Measurements from ENCODE around the gene COQ8A. TPM values are rescaled to one million over a fixed set of nuclear protein-coding genes. Genes with fewer than 3 reads are reported as not detected.

Gene COQ8A
- total and polyA plus RNA-seq, 8 donors: 26.4 to 384 (median 65.2) TPM

DNA sequence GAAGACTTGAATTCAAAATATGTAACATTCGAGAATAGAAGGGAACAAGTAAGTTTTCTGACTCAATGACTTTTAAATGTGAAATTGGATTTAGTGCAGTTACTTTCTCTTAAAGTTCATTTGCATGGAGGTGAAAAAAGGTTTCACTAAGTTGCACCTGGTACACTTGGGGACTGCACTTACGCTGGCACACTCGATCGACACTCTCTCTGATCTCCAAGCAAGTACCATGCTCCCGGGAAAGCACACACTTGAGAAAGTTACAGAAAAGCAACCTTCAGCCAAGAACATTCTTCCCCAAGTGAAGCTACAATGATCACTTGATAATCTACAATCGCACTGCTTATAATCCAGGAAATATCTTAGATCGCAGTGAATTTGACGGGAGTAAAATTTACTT, 63.1 kb downstream of the COQ8A start:
- no peaks in the 10 kb centered on the region for H3K27me3 ChIP-seq
- no peaks in the 10 kb centered on the region for H3K9me3 ChIP-seq
- WGBS, 5 donors: 93 to 98% (median 95%) methylated on average over 8 of the region's 8 CpGs
- H3K4me3 ChIP-seq: no peak overlapping the region
- H3K27ac ChIP-seq: no peak overlapping the region
- TF ChIP-seq POLR2AphosphoS5 (IDR thresholded peaks at IDR 0.05): no peak
- TF ChIP-seq, protein P1, sequence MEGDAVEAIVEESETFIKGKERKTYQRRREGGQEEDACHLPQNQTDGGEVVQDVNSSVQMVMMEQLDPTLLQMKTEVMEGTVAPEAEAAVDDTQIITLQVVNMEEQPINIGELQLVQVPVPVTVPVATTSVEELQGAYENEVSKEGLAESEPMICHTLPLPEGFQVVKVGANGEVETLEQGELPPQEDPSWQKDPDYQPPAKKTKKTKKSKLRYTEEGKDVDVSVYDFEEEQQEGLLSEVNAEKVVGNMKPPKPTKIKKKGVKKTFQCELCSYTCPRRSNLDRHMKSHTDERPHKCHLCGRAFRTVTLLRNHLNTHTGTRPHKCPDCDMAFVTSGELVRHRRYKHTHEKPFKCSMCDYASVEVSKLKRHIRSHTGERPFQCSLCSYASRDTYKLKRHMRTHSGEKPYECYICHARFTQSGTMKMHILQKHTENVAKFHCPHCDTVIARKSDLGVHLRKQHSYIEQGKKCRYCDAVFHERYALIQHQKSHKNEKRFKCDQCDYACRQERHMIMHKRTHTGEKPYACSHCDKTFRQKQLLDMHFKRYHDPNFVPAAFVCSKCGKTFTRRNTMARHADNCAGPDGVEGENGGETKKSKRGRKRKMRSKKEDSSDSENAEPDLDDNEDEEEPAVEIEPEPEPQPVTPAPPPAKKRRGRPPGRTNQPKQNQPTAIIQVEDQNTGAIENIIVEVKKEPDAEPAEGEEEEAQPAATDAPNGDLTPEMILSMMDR (IDR thresholded peaks at IDR 0.05): no peak
- no peak for TF ChIP-seq EP300 (IDR thresholded peaks at IDR 0.05)
- TF ChIP-seq POLR2A (IDR thresholded peaks at IDR 0.05): no peak
- H3K4me1 ChIP-seq: no peaks in the 10 kb centered on the region
- intact Hi-C loops (cut with DNase I; ENCODE audit: low total_unique reads): no loop called here
- H3K36me3 ChIP-seq: peaks cover 9 to 44% (median 42%) of the 10 kb centered on the region in 4 donors
- no peak for DNase-seq

DNA sequence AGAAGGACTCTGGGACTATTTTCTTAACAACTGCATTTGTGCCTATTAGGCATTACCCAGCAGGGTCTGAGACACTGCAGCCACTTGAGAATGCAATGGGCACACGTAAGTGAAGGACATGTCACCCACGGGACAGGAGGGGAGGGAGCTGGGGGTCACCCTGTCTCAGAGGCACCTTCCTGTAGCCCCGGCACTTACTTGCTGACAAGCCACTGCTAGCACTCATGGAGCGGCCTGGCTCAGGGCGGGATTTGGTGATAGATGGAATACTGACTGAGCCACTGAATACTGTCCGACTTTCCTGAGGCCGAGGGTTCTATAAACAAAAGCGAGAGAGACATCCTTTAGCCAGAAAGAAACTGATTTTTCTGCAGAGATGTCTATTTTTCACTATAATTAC, 64.7 kb downstream of the COQ8A start:
- TF ChIP-seq, protein P1 (IDR thresholded peaks at IDR 0.05): no peak
- no peak for TF ChIP-seq POLR2AphosphoS5 (IDR thresholded peaks at IDR 0.05)
- no peak for TF ChIP-seq EP300 (IDR thresholded peaks at IDR 0.05)
- no peak for TF ChIP-seq POLR2A (IDR thresholded peaks at IDR 0.05)
- H3K4me3 ChIP-seq: no peak overlapping the region
- H3K36me3 ChIP-seq: peaks cover 9 to 44% (median 42%) of the 10 kb centered on the region in 4 donors
- WGBS, 5 donors: 89 to 95% (median 91%) methylated on average over 8 of the region's 8 CpGs
- no peak for DNase-seq
- H3K4me1 ChIP-seq: no peaks in the 10 kb centered on the region
- no peaks in the 10 kb centered on the region for H3K9me3 ChIP-seq
- H3K27ac ChIP-seq: no peak overlapping the region
- H3K27me3 ChIP-seq: no peaks in the 10 kb centered on the region
- intact Hi-C loops (cut with DNase I; ENCODE audit: low total_unique reads): no loop called here

DNA sequence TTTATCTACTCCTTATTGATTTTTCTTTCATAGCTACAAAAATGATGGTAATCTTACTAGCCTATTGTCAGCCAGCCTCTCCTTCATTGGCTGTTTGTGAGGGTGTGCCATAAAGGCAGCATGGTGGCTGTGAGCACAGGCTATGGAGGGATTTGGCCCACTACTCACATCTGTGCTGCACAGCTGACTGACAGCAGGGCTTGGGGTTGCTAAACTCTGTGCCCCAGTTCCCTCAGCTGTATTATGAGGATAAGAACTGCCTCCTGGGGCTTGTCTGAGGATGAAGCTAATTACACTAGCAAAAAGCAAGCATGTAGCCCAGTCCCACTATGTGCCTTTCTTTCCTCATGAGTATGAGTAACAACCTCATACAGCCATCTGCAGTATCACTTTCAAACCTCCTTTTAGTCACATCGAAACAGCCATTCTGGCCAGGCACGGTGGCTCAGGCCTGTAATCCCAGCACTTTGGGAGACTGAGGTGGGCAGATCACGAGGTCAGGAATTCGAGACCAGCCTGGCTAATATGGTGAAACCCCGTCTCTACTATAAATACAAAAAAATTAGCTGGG, 66.2 kb downstream of the COQ8A start:
- H3K4me1 ChIP-seq: no peaks in the 10 kb centered on the region
- TF ChIP-seq, protein P1 (IDR thresholded peaks at IDR 0.05): no peak
- TF ChIP-seq POLR2AphosphoS5 (IDR thresholded peaks at IDR 0.05) (no peak), EP300 (IDR thresholded peaks at IDR 0.05) (no peak), POLR2A (IDR thresholded peaks at IDR 0.05) (no peak)
- DNase-seq: no peak
- H3K36me3 ChIP-seq: peaks cover 9 to 39% (median 36%) of the 10 kb centered on the region in 4 donors
- intact Hi-C loops (cut with DNase I; ENCODE audit: low total_unique reads): no loop called here
- no peaks in the 10 kb centered on the region for H3K27me3 ChIP-seq
- H3K27ac ChIP-seq: no peak overlapping the region
- H3K9me3 ChIP-seq: no peaks in the 10 kb centered on the region
- no peak overlapping the region for H3K4me3 ChIP-seq
- 93 to 96% (median 94%) methylated on average over 5 of the region's 5 CpGs for WGBS, 5 donors

DNA sequence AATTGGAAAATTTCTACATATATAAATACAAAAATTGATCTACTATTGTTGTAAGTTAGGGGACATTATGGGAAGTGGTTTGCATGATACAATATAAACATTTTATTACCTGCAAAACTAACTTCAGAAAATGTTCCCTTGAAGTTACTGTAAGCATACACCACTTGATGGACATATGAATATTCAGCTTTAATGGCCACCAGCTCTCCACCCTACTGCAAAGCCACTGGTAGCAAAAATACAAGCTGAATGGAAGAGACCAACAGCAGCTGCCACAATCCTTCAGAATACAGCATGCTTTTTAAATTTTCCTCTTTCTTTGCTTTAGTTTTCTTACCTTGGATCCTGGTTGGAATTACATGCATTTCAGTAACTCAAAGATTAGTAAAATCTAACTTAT, 69.8 kb downstream of the COQ8A start:
- Histone ChIP-seq H3K4me1 (peaks cover 0 to 13% (median 10%) of the 10 kb centered on the region in 4 donors), H3K27ac (no peak overlapping the region), H3K4me3 (no peak overlapping the region), H3K9me3 (no peaks in the 10 kb centered on the region), H3K27me3 (no peaks in the 10 kb centered on the region), H3K36me3 (peaks cover 0 to 11% (median 8%) of the 10 kb centered on the region in 4 donors)
- DNase-seq: no peak
- TF ChIP-seq, protein P1 (IDR thresholded peaks at IDR 0.05): no peak
- no peak for TF ChIP-seq EP300 (IDR thresholded peaks at IDR 0.05)
- TF ChIP-seq POLR2A (IDR thresholded peaks at IDR 0.05): no peak
- TF ChIP-seq POLR2AphosphoS5 (IDR thresholded peaks at IDR 0.05): no peak
- intact Hi-C loops (cut with DNase I; ENCODE audit: low total_unique reads): no loop called here

All from stomach (tissue), 9 donors.